ENCODE results near the gene SDR9C7.
"Not testable (repeated sequence)": the region's sequence is repeated elsewhere in the genome, so short reads cannot be mapped to it uniquely, and the experiment has no call there.

Gene SDR9C7

DNA sequence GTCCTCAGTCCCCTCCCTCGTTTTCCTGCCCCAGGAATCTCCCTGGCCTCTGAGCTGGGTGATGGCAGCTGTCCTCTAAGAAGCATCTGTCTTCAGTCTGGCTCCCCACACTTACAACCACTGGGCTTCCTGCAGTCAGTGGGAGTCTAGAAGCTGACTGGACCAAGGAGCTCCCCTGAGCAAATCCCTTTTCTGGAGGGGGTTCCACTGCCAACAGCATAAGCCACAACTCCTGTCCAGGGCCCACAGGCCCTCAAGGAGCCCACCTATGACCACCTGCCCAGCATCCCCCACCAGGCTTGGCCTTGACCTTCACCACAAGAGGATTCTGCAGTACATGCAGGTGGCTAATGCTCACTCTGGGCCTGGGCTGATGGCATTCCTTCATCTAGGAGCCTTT is 19.1 kb upstream of the SDR9C7 start:
- DNase-seq (ENCODE audit: low read depth): no peak

GRCh38 chr12:56951582-56952339 is 17.6 kb upstream of the SDR9C7 start:
- no peak for DNase-seq (ENCODE audit: low read depth)

DNA sequence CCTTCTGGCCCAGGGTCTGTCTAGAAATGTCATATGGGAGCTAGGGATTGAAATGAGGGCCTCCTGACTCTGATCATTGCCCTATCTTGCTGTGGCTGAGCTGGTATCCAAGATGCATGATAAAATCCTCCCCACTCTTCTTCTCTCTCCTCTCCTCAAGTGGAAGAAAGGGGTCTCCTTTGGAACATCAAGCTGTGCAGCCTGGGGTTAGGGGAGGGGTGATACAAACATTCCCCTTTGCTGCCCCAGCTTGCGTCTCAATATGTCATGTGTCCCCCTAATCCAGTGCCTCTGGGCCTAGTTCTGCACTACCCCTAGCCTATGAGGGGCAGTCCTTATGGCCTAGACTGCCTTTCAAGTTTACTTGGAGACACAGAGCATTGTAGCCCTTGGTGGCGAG is 14.7 kb upstream of the SDR9C7 start:
- no peak for DNase-seq (ENCODE audit: low read depth)

DNA sequence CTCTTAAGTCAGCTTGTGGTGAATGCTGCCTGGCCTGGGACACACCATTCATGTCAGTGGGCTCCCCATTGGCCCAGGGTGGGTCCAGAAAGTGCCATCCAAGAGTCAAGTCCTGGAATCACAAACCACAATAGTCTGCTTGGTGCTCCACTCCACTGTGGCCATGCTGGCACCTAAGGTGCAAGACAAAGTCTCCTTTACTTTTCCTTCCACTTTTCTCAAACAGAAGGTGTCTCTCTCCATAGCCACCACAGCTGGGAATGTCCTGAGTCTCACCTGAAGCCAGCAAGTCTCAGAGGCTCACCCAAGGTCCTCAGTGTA is 14.2 kb upstream of the SDR9C7 start:
- DNase-seq (ENCODE audit: low read depth): no peak

GRCh38 chr12:56947633-56948456 is 13.6 kb upstream of the SDR9C7 start:
- no peak for DNase-seq (ENCODE audit: low read depth)

GRCh38 chr12:56943878-56944277 is 9.7 kb upstream of the SDR9C7 start:
- DNase-seq (ENCODE audit: low read depth): no peak

- DNase-seq (ENCODE audit: low read depth): not testable (repeated sequence)
Observed at GRCh38 chr12:56943374-56943773, 9.2 kb upstream of the SDR9C7 start.

- peak; percentile 19 for DNase-seq (ENCODE audit: low read depth)
Observed at GRCh38 chr12:56941299-56942017, 7.2 kb upstream of the SDR9C7 start.

DNA sequence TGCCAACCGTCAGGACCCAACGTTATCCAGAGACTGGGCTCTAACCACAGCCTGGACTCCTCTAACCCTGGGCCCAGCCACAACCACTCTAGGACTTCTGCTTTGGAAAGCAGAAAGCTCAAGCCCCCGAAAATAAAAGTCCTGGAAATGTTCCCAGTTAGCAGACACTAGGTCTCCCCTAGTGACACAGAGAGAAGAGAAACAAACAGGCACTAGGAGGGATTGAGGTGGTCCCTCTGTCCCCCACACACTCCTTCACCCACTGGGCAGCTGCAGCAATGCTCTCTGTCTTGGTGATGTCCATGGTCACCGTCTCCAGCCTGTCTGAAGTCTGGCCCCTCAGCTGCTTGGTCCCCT is 6.7 kb upstream of the SDR9C7 start:
- not testable (repeated sequence) for DNase-seq (ENCODE audit: low read depth)

GRCh38 chr12:56935752-56936151 is 1.5 kb upstream of the SDR9C7 start:
- no peak for DNase-seq (ENCODE audit: low read depth)

- DNase-seq (ENCODE audit: low read depth): no peak
Observed at GRCh38 chr12:56935157-56935556, 949 bp upstream of the SDR9C7 start.

DNA sequence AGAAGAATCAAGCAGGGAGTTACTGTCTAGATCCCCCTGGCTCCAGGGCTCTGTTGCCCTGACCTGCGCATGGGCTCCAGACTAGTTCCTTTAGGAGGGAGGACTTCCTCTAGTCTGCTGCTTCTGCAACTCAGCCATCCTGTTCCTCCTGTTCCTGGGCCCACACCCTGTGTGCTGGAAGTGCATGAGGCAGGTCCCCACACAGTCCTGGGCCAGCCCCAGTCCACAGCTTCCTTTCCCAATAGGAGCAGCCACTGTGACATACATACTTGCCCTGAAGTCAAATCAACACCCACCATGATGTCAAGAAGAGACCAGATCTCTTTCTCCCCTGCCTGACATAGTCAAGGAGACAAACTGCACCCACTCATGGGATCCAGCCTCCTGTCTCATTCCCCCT is 1.3 kb downstream of the SDR9C7 start:
- no peak for DNase-seq (ENCODE audit: low read depth)

DNA sequence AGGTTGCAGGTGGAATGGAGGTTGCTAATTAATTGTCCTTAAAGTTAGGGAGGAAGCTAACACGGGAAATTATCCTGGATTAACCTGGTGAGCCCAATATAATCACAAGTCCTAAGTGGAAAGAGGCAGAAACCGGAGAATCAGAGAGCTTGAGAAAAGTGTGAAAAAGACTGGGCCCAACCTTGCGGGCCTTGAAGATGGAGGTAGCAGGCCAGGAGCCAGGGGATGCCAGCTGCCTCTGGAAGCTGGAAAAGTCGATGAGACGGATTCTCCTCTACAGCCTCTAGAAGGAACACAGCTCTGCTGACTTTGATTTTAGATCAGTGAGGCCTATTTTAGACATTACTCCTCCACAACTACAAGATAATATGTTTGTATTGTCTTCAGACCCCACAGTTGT is 2.1 kb downstream of the SDR9C7 start:
- DNase-seq (ENCODE audit: low read depth): no peak

DNA sequence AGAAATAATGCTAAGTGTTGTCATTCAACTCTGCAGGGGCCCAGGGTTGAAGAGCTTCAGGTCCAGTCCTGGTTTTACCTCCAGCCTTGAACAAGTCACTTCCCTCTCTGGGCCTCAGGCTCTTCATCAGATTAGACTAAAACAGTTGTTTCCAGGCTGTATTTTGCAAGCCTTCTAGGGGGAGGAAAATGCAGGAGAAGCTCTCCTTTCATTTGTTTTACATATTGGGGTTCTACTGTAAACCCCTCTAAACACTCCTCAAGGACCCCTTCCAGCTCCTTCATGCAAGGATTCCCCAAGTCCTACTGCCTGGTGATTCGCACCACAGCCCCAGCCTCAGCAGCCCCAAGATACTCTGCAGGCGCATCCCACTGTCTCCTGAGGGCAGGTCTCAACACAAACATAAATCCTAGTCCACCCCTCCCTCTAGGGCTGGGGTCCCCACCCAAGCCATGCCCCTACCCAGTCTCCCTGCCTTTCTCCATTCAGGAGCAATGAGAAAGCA is 2.7 kb downstream of the SDR9C7 start:
- no peak for DNase-seq (ENCODE audit: low read depth)

DNA sequence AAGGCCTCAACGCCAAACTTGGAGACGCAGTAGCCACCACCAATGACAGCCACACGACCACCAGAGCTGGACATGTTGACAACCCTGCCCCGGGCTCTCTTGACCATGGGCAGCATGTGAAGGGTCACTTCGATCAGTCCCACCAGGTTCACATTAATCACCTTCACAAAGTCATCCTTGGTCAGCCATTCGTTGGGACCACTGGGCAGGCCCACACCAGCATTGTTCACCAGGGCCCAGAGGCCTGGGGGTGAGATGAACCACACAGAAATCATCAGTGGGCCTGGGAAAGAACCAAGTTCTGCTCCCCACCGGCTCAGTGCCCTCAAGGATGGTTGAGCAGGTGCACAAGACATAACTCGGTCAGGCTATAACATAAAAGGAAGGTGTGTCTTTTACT is 4.0 kb downstream of the SDR9C7 start:
- no peak for DNase-seq (ENCODE audit: low read depth)

GRCh38 chr12:56929780-56930179 is 4.4 kb downstream of the SDR9C7 start:
- DNase-seq (ENCODE audit: low read depth): no peak

DNA sequence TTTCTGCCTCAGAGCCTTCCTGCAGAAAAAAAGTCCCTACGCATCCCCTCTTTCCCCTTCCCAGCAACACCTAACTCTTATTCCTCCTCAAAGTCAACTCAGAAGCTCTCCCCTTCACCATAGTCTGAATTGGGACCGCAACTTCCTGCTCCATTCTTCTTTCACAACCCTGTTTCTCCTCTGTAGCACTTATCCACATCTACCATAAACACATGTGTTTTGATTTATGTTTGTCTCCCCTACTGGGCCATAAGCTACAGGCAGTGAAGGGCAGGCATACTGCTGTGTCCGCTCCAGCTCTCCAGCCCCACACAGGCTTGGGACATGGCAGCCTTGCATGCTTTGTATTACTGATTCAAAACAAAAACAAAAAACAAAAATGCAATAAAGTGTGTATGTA is 5.9 kb downstream of the SDR9C7 start:
- no peak for DNase-seq (ENCODE audit: low read depth)

- no peak for DNase-seq (ENCODE audit: low read depth)
Observed at GRCh38 chr12:56927281-56927680, 6.9 kb downstream of the SDR9C7 start.

- DNase-seq (ENCODE audit: low read depth): no peak
Observed at GRCh38 chr12:56922031-56922430, 12.2 kb downstream of the SDR9C7 start.

DNA sequence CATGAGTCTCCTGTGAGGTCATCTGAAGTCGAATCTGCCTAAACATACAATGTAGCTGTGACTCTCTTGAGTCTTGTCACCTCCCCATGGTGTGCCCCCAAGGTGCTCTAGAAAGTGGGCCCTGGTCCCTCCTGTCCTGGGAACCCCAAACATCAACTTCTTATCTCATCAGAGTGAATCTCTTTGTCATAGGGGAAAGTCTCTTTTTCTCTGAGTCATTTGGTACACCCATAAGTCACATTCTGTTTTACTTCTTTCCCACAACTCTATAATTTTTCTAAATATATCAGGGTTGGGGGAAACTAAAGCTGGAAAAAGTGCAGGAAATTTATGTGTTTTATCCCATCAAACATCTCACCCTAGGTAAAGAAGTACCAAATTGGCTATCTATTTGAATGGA is 12.9 kb downstream of the SDR9C7 start:
- no peak for DNase-seq (ENCODE audit: low read depth)

DNA sequence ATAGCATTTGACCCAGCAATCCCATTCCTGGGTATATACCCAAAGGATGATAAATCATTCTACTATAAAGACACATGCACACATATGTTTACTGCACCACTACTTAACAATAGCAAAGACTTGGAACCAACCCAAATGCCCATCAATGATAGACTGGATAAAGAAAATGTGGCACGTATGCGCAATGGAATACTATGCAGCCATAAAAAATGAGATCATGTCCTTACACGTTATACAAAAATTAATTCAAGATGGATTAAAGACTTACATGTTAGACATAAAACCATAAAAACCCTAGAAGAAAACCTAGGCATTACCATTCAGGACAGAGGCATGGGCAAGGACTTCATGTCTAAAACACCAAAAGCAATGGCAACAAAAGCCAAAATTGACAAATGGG is 16.1 kb downstream of the SDR9C7 start:
- not testable (repeated sequence) for DNase-seq (ENCODE audit: low read depth)

DNA sequence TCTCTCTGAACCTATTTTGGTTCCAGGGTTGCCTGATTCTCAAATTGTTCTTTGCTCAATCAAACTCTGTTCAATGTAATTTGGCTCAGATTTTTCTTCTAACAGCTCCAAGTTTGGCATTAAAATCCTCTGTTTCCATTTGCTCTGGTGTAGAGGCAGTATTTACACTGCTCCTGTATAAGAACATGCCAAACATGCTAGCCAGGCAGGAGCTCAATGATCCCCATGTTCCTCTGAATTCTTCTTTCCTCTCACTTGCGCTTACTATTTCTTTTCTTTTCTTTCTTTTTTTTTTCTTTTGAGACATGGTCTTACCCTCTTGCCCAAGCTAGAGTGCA is 17.2 kb downstream of the SDR9C7 start:
- DNase-seq (ENCODE audit: low read depth): no peak
